Mucosa of descending colon (tissue), 3 donors: ENCODE data around the gene TCL1A. TPM values are rescaled to one million over a fixed set of nuclear protein-coding genes. Genes with fewer than 3 reads are reported as not detected.
"Not testable (repeated sequence)": the region's sequence is repeated elsewhere in the genome, so short reads cannot be mapped to it uniquely, and the experiment has no call there.

ENCODE experiments used
- ATAC-seq: fragments of 200-7000 bp; cut with Tn5 transposase; one replicate; pipeline ENCODE4 v1.9.1; 2020; ENCODE audit warnings: mild to moderate bottlenecking, moderate library complexity
- DNase-seq, 3 donors: peaks; one replicate each; pipeline ENCODE4 v3.0.0-alpha.2; 2020
- H3K36me3 ChIP-seq: fragments of 200-600 bp; one replicate; pipeline ENCODE4 v1.8.0; 2021; ENCODE audit warnings: low read depth, mild to moderate bottlenecking
- H3K4me1 ChIP-seq: fragments of 200-600 bp; one replicate; pipeline ENCODE4 v1.8.0; 2021; ENCODE audit warnings: low read depth, mild to moderate bottlenecking
- H3K4me3 ChIP-seq: fragments of 200-600 bp; one replicate; pipeline ENCODE4 v1.8.0; 2021; ENCODE audit warnings: mild to moderate bottlenecking
- H3K9me3 ChIP-seq: fragments of 200-600 bp; one replicate; pipeline ENCODE4 v1.8.0; 2021; ENCODE audit warnings: mild to moderate bottlenecking
- CTCF ChIP-seq: fragments of 200-600 bp; IDR thresholded peaks from one replicate; pipeline ENCODE4 v1.8.0; 2022; ENCODE audit warnings: antibody characterized with exemption, mild to moderate bottlenecking
- intact Hi-C, 2 donors: fragments of 100-400 bp; cut with DNase I in 1 of 2; cut with micrococcal nuclease in 1 of 2; formaldehyde crosslinking; loops; one replicate each; pipeline versions ENCODE4 v1.11.0 to v1.11.1; 2022; cut with DNase I, micrococcal nuclease
- total RNA-seq, 3 donors: library from RNA; stranded (reverse); fragmentation: NEBNext Ultra II Directional in 2 of 3; extraction: Animal tissue kit (Norgen Biotek cat#: 25700) in 2 of 3; gene quantifications; one replicate each; pipeline versions ENCODE4 v1.2.1 to v1.2.4, GENCODE V29; 2021 to 2023
- donor health status: DM: no; HTN: no; CAD: no; lungs with moderate emphysema.
- donor health status: DM: no; HTN: no; CAD: no.
- donor health status: DM: no; HTN: yes; CAD: no.

The TCL1A gene
- total RNA-seq, 3 donors from 2014 or later = 0.31 TPM; not detected in 2

GRCh38 chr14:95668235-95668772, 45.6 kb downstream of the TCL1A start:
- Histone ChIP-seq H3K36me3 (no peaks in the 10 kb centered on the region), H3K9me3 (no peaks in the 10 kb centered on the region), H3K4me1 (no peaks in the 10 kb centered on the region), H3K4me3 (no peak overlapping the region)
- ATAC-seq (no peak), DNase-seq (no peak)
- no peak for TF ChIP-seq CTCF
- intact Hi-C loops = no loop called here

GRCh38 chr14:95667249-95667693, 46.7 kb downstream of the TCL1A start:
- ATAC-seq (peak; percentile 39), DNase-seq (no peak)
- intact Hi-C loops = no loop called here
- no peak overlapping the region for H3K4me3 ChIP-seq
- no peaks in the 10 kb centered on the region for H3K36me3 ChIP-seq
- H3K9me3 ChIP-seq = no peaks in the 10 kb centered on the region
- TF ChIP-seq CTCF = no peak
- no peaks in the 10 kb centered on the region for H3K4me1 ChIP-seq

- intact Hi-C loops = no loop called here
These were observed 47.5 kb downstream of the TCL1A start for GRCh38 chr14:95666450-95666849.

GRCh38 chr14:95665530-95665929, 48.4 kb downstream of the TCL1A start:
- H3K36me3 ChIP-seq, intact Hi-C loops, ATAC-seq, H3K4me1 ChIP-seq, H3K9me3 ChIP-seq, H3K4me3 ChIP-seq, DNase-seq: not testable (repeated sequence)

More at GRCh38 chr14:95666450-95666849, 47.5 kb downstream of the TCL1A start:
- no peak for TF ChIP-seq CTCF
- Histone ChIP-seq H3K4me3 (no peak overlapping the region), H3K4me1 (no peaks in the 10 kb centered on the region), H3K36me3 (no peaks in the 10 kb centered on the region), H3K9me3 (no peaks in the 10 kb centered on the region)
- DNase-seq (no peak), ATAC-seq (no peak)

- Histone ChIP-seq H3K4me3 (no peak overlapping the region), H3K36me3 (no peaks in the 10 kb centered on the region), H3K9me3 (no peaks in the 10 kb centered on the region), H3K4me1 (no peaks in the 10 kb centered on the region)
- no peak for DNase-seq
- TF ChIP-seq CTCF = no peak
- peak; percentile 16 for ATAC-seq
- intact Hi-C loops = no loop called here
These were observed 49.4 kb downstream of the TCL1A start for GRCh38 chr14:95664546-95664945.

- H3K4me3 ChIP-seq = no peak overlapping the region
- no peak for DNase-seq
- no peak for TF ChIP-seq CTCF
- no peaks in the 10 kb centered on the region for H3K9me3 ChIP-seq
- intact Hi-C loops = no loop called here
- no peaks in the 10 kb centered on the region for H3K4me1 ChIP-seq
- no peak for ATAC-seq
- H3K36me3 ChIP-seq = no peaks in the 10 kb centered on the region
These were observed 49.9 kb downstream of the TCL1A start for GRCh38 chr14:95664066-95664465.
